ENCODE measurements around the gene PARP16. TPM values are rescaled to one million over a fixed set of nuclear protein-coding genes. Genes with fewer than 3 reads are reported as not detected.

Gene PARP16, protein sequence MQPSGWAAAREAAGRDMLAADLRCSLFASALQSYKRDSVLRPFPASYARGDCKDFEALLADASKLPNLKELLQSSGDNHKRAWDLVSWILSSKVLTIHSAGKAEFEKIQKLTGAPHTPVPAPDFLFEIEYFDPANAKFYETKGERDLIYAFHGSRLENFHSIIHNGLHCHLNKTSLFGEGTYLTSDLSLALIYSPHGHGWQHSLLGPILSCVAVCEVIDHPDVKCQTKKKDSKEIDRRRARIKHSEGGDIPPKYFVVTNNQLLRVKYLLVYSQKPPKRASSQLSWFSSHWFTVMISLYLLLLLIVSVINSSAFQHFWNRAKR
- 3.5 and 4.6 TPM in 2 replicates for total RNA-seq

GRCh38 chr15:65286704-65287519 lies at the start of gene PARP16:
Gene PARP16 (minus strand): TSS chr15:65286883. CDS start chr15:65286426, 457 bp downstream.

GRCh38 chr15:65304381-65305149 lies 17.9 kb upstream of the PARP16 start, which contains the start of gene RNU5B-1:
Gene RNU5B-1 (plus strand): TSS chr15:65304677.

GRCh38 chr15:65210770-65211481 lies 75.8 kb downstream of the PARP16 start, which contains the start of gene CILP:
Gene CILP (minus strand): TSS chr15:65211473. CDS start chr15:65209755, 1,718 bp downstream.

Other genes with a start within 250 kb of the PARP16 start
- not detected in 2 replicates for gene SLC51B, start 241.5 kb downstream of the PARP16 start, total RNA-seq
- gene RASL12, start 218.9 kb downstream of the PARP16 start, total RNA-seq = 0.13 and 0.39 TPM in 2 replicates
- gene KBTBD13, start 210.1 kb downstream of the PARP16 start, total RNA-seq = not detected in 2 replicates
- gene UBAP1L, start 171.7 kb downstream of the PARP16 start, total RNA-seq = 2.2 and 2.4 TPM in 2 replicates
- gene PDCD7, start 153.1 kb downstream of the PARP16 start, total RNA-seq = 15.1 and 16.1 TPM in 2 replicates
- 36.2 and 36.8 TPM in 2 replicates for gene CLPX, start 101.5 kb downstream of the PARP16 start, total RNA-seq
- 0.07 TPM in 2 replicates for gene CILP, start 75.4 kb downstream of the PARP16 start, total RNA-seq
- gene RNU5A-1, start 9.2 kb upstream of the PARP16 start, total RNA-seq = not detected in 2 replicates
- not detected in 2 replicates for gene RNU5B-1, start 17.8 kb upstream of the PARP16 start, total RNA-seq
- gene IGDCC3, start 91.1 kb upstream of the PARP16 start, total RNA-seq = not detected in 2 replicates
- 0.53 and 0.65 TPM in 2 replicates for gene IGDCC4, start 136.1 kb upstream of the PARP16 start, total RNA-seq
- gene DPP8, start 230.8 kb upstream of the PARP16 start, total RNA-seq = 46.2 and 51.0 TPM in 2 replicates
- 94.3 and 94.8 TPM in 2 replicates for gene HACD3, start 243.6 kb upstream of the PARP16 start, total RNA-seq